ENCODE measurements around the gene ZNF329. TPM values are rescaled to one million over a fixed set of nuclear protein-coding genes. Genes with fewer than 3 reads are reported as not detected.

Gene ZNF329
- total RNA-seq, 1 experiment from 2014 or later: 13.1 TPM

GRCh38 chr19:58088521-58089052, 62.0 kb downstream of the ZNF329 start:
- Histone ChIP-seq H3K27me3 (replicated peaks; ENCODE audit: insufficient read depth, low read depth, low read length, poor library complexity) (no peaks in the 10 kb centered on the region), H3K27ac (ENCODE audit: low read depth, low read length, poor library complexity, severe bottlenecking) (no peak overlapping the region), H3K36me3 (ENCODE audit: insufficient read depth, low read length, poor library complexity, severe bottlenecking) (peaks cover 9% of the 10 kb centered on the region), H3K4me1 (ENCODE audit: insufficient read depth, low read length, poor library complexity, severe bottlenecking) (no peaks in the 10 kb centered on the region), H3K9me3 (ENCODE audit: low read depth, low read length, poor library complexity, severe bottlenecking) (peaks cover 43% of the 10 kb centered on the region), H3K4me3 (ENCODE audit: low read depth, low read length, poor library complexity, severe bottlenecking) (no peak overlapping the region)
- TF ChIP-seq, protein P1, sequence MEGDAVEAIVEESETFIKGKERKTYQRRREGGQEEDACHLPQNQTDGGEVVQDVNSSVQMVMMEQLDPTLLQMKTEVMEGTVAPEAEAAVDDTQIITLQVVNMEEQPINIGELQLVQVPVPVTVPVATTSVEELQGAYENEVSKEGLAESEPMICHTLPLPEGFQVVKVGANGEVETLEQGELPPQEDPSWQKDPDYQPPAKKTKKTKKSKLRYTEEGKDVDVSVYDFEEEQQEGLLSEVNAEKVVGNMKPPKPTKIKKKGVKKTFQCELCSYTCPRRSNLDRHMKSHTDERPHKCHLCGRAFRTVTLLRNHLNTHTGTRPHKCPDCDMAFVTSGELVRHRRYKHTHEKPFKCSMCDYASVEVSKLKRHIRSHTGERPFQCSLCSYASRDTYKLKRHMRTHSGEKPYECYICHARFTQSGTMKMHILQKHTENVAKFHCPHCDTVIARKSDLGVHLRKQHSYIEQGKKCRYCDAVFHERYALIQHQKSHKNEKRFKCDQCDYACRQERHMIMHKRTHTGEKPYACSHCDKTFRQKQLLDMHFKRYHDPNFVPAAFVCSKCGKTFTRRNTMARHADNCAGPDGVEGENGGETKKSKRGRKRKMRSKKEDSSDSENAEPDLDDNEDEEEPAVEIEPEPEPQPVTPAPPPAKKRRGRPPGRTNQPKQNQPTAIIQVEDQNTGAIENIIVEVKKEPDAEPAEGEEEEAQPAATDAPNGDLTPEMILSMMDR (conservative IDR thresholded peaks at IDR 0.05; ENCODE audit: low read depth, low read length): no peak
- TF ChIP-seq EZH2 (IDR thresholded peaks at IDR 0.05; ENCODE audit: borderline replicate concordance, low read depth, low read length, poor library complexity, severe bottlenecking): no peak
- ChIA-PET CTCF (no interaction called here), POLR2A (ENCODE audit: low non-redundant PET) (no interaction called here)
- no peak for DNase-seq (ENCODE audit: low spot score)
- intact Hi-C loops (cut with micrococcal nuclease; ENCODE audit: unreplicated experiment): no loop called here
- no TSS peak for BruUV-seq (replicated peaks)

DNA sequence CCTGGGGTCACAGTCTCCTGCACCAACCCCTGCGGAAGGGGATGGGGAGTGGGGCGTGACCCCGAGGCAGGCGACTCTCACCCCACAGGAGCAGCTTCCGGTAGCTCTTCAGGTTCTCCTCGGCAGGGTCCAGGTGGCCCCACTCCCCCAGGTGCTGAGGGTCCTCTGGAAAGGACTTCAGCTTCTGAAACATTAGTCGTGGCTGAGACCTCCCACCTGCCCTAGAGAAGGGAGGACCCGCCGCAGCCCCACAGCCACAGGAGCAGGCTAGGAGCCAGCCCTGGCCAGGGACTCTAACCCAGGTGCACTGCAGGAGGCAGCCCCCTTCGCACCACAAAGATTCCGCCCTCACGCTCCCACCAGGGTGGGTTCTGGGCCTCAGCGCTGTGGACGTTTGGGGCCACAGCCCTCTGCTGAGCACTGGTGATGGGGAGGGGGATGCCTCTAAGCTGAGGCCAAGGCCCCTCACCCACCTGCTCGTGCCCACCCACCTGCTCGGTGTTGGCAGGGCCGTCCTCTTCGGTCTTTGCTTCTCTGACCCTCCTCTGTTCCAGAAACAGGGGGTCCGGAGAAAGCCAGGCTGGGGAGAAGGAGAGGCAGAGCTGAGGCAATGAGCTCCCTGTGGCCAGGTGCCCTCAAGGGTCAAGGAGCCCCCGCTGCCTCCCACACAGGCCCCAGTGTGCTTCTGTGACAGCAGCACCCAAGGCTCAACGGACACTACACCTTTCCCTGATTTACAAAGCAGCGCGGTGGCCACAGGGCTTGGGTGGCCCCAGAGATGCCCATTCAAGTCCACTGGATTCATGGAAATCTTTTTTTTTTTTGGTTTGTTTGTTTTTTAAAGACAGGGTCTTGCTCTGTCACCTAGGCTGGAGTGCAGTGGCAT, 63.5 kb downstream of the ZNF329 start:
- TF ChIP-seq, protein P1 (conservative IDR thresholded peaks at IDR 0.05; ENCODE audit: low read depth, low read length): no peak
- TF ChIP-seq EZH2 (IDR thresholded peaks at IDR 0.05; ENCODE audit: borderline replicate concordance, low read depth, low read length, poor library complexity, severe bottlenecking): no peak
- H3K27ac ChIP-seq (ENCODE audit: low read depth, low read length, poor library complexity, severe bottlenecking): no peak overlapping the region
- no peak for DNase-seq (ENCODE audit: low spot score)
- POLR2A ChIA-PET (ENCODE audit: low non-redundant PET): interaction anchor here (0.6 to 0.7 kb wide), 2 partner anchors 11 to 65 kb away, joined by 5 to 6 read pairs; partner anchors contain the start of gene ZSCAN18
- intact Hi-C loops (cut with micrococcal nuclease; ENCODE audit: unreplicated experiment): no loop called here
- CTCF ChIA-PET: no interaction called here
- H3K27me3 ChIP-seq (replicated peaks; ENCODE audit: insufficient read depth, low read depth, low read length, poor library complexity): no peaks in the 10 kb centered on the region
- peaks cover 48% of the 10 kb centered on the region for H3K9me3 ChIP-seq (ENCODE audit: low read depth, low read length, poor library complexity, severe bottlenecking)
- no peak overlapping the region for H3K4me3 ChIP-seq (ENCODE audit: low read depth, low read length, poor library complexity, severe bottlenecking)
- no TSS peak for BruUV-seq (replicated peaks)
- peaks cover 9% of the 10 kb centered on the region for H3K36me3 ChIP-seq (ENCODE audit: insufficient read depth, low read length, poor library complexity, severe bottlenecking)
- H3K4me1 ChIP-seq (ENCODE audit: insufficient read depth, low read length, poor library complexity, severe bottlenecking): no peaks in the 10 kb centered on the region

DNA sequence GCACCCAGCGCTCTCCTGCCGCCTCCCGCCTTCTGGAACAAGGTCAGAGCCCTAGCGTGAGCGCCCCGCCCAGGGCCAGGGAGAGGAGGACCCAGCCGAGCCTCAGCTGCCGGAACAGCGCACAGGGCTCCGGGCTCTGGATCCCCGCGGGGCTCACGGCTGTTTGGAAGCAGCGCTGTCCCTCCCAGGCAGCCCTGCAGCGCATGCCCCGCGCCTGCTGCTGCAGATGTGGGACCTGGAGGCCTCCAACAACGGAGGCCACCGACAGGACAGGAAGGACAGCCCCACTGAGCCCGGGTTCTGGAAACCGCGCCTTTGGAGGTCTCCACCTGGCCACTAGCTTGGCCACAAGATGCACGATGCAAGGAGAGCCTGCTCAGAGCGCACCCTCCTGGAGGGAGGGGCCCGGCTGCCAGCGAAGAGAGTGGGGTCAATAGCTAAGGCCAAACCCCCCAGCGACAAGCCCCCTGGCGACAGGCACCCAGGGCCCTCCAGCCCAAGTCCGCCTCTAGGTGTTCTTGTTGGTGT, 65.2 kb downstream of the ZNF329 start:
- no TSS peak for BruUV-seq (replicated peaks)
- ChIA-PET CTCF (no interaction called here), POLR2A (ENCODE audit: low non-redundant PET) (no interaction called here)
- H3K9me3 ChIP-seq (ENCODE audit: low read depth, low read length, poor library complexity, severe bottlenecking): peaks cover 48% of the 10 kb centered on the region
- no peak for TF ChIP-seq EZH2 (IDR thresholded peaks at IDR 0.05; ENCODE audit: borderline replicate concordance, low read depth, low read length, poor library complexity, severe bottlenecking)
- TF ChIP-seq, protein P1 (conservative IDR thresholded peaks at IDR 0.05; ENCODE audit: low read depth, low read length): no peak
- intact Hi-C loops (cut with micrococcal nuclease; ENCODE audit: unreplicated experiment): no loop called here
- no peaks in the 10 kb centered on the region for H3K4me1 ChIP-seq (ENCODE audit: insufficient read depth, low read length, poor library complexity, severe bottlenecking)
- peaks cover 9% of the 10 kb centered on the region for H3K36me3 ChIP-seq (ENCODE audit: insufficient read depth, low read length, poor library complexity, severe bottlenecking)
- H3K27me3 ChIP-seq (replicated peaks; ENCODE audit: insufficient read depth, low read depth, low read length, poor library complexity): no peaks in the 10 kb centered on the region
- no peak overlapping the region for H3K4me3 ChIP-seq (ENCODE audit: low read depth, low read length, poor library complexity, severe bottlenecking)
- H3K27ac ChIP-seq (ENCODE audit: low read depth, low read length, poor library complexity, severe bottlenecking): no peak overlapping the region
- no peak for DNase-seq (ENCODE audit: low spot score)

Measured in A673 (cell line).